Loucy (cell line): ENCODE measurements around the gene RFFL.

ENCODE experiments used
- H2AFZ ChIP-seq: fragments of 200-600 bp; sonication (generic); 2 replicates; pipeline ENCODE4 v1.6.0; 2016; ENCODE audit warnings: antibody characterized with exemption, mild to moderate bottlenecking, low read length, moderate library complexity
- H3F3A ChIP-seq: fragments of 200-600 bp; 2 replicates; pipeline ENCODE4 v1.6.0; 2016; ENCODE audit warnings: antibody characterized with exemption, low read depth, mild to moderate bottlenecking
- H3K27me3 ChIP-seq: fragments of 200-600 bp; sonication (generic); 2 replicates; pipeline ENCODE4 v1.6.1; 2014; ENCODE audit warnings: low read length, mild to moderate bottlenecking; ENCODE audit not compliant: insufficient read depth, poor library complexity, severe bottlenecking
- H3K36me3 ChIP-seq: fragments of 200-600 bp; sonication (generic); 2 replicates; pipeline ENCODE4 v1.6.1; 2016; ENCODE audit warnings: low read length; ENCODE audit not compliant: insufficient read depth
- H3K4me1 ChIP-seq: fragments of 200-600 bp; sonication (generic); 2 replicates; pipeline ENCODE4 v1.5.1; 2014; ENCODE audit warnings: low read length, mild to moderate bottlenecking; ENCODE audit not compliant: insufficient read depth, poor library complexity, severe bottlenecking
- H3K4me2 ChIP-seq: fragments of 200-600 bp; sonication (generic); 2 replicates; pipeline ENCODE4 v1.6.0; 2014; ENCODE audit warnings: antibody characterized with exemption, low read length, low read depth, mild to moderate bottlenecking; ENCODE audit not compliant: poor library complexity, severe bottlenecking
- H3K4me3 ChIP-seq: fragments of 200-600 bp; sonication (generic); 2 replicates; pipeline ENCODE4 v1.5.1; 2014; ENCODE audit warnings: low read length, mild to moderate bottlenecking, mixed read lengths; ENCODE audit not compliant: poor library complexity, severe bottlenecking
- H3K79me2 ChIP-seq: fragments of 200-600 bp; sonication (generic); 2 replicates; pipeline ENCODE4 v1.6.1; 2014; ENCODE audit warnings: low read length; ENCODE audit not compliant: insufficient read depth
- H3K9ac ChIP-seq: fragments of 200-600 bp; sonication (generic); 2 replicates; pipeline ENCODE4 v1.6.0; 2014; ENCODE audit warnings: mild to moderate bottlenecking, low read depth, low read length, moderate library complexity; ENCODE audit not compliant: poor library complexity, severe bottlenecking
- H3K9me2 ChIP-seq: fragments of 200-600 bp; sonication (generic); replicated peaks from 2 replicates; pipeline ENCODE4 v1.6.1; 2016; ENCODE audit warnings: low read depth, low read length, mixed read lengths
- H3K9me3 ChIP-seq: fragments of 200-600 bp; sonication (generic); 2 replicates; pipeline ENCODE4 v1.6.1; 2014; ENCODE audit warnings: mild to moderate bottlenecking, antibody characterized with exemption, low read length, low read depth; ENCODE audit not compliant: insufficient read depth
- H4K20me1 ChIP-seq: fragments of 200-600 bp; sonication (generic); 2 replicates; pipeline ENCODE4 v1.6.0; 2014; ENCODE audit warnings: antibody characterized with exemption, low read length, mild to moderate bottlenecking; ENCODE audit not compliant: insufficient read depth, poor library complexity, severe bottlenecking
- CTCF ChIP-seq: fragments of 200-600 bp; sonication (generic); conservative IDR thresholded peaks from 2 replicates; pipeline ENCODE4 v1.5.1; 2014; ENCODE audit warnings: mild to moderate bottlenecking, antibody characterized with exemption, low read length
- EZH2phosphoT487 ChIP-seq: fragments of 200-600 bp; IDR thresholded peaks from 2 replicates; pipeline ENCODE4 v1.6.1; 2018; ENCODE audit warnings: antibody characterized with exemption, mild to moderate bottlenecking, moderate library complexity, borderline replicate concordance

The RFFL gene

GRCh38 chr17:35074711-35075707, 11.5 kb upstream of the RFFL start:
- Histone ChIP-seq H3K9me2 (no peaks in the 10 kb centered on the region), H4K20me1 (no peaks in the 10 kb centered on the region), H3K9ac (no peak overlapping the region), H3K9me3 (no peaks in the 10 kb centered on the region), H3K4me2 (no peak overlapping the region), H3F3A (no peaks in the 10 kb centered on the region), H3K4me1 (peaks cover 6% of the 10 kb centered on the region), H2AFZ (no peak overlapping the region), H3K27me3 (no peaks in the 10 kb centered on the region), H3K4me3 (no peak overlapping the region), H3K79me2 (peaks cover 7% of the 10 kb centered on the region; the same call in 1 of the 2 replicates), H3K36me3 (no peaks in the 10 kb centered on the region)
- TF ChIP-seq CTCF (no peak), EZH2phosphoT487 (no peak)

GRCh38 chr17:35073991-35074627, 10.6 kb upstream of the RFFL start:
- Histone ChIP-seq H3K4me1 (peaks cover 4% of the 10 kb centered on the region), H3F3A (no peaks in the 10 kb centered on the region), H3K9me3 (no peaks in the 10 kb centered on the region), H2AFZ (no peak overlapping the region), H3K4me3 (no peak overlapping the region), H4K20me1 (no peaks in the 10 kb centered on the region), H3K36me3 (no peaks in the 10 kb centered on the region), H3K9ac (no peak overlapping the region), H3K9me2 (no peaks in the 10 kb centered on the region), H3K27me3 (no peaks in the 10 kb centered on the region), H3K4me2 (no peak overlapping the region), H3K79me2 (peaks cover 7% of the 10 kb centered on the region; the same call in 1 of the 2 replicates)
- TF ChIP-seq CTCF, result no peak
- TF ChIP-seq EZH2phosphoT487, result no peak

GRCh38 chr17:35073183-35073790, 9.8 kb upstream of the RFFL start:
- Histone ChIP-seq H3K79me2 (peaks cover 7% of the 10 kb centered on the region; the same call in 1 of the 2 replicates), H3K9me3 (no peaks in the 10 kb centered on the region), H2AFZ (no peak overlapping the region)

More at GRCh38 chr17:35073183-35073790, 9.8 kb upstream of the RFFL start:
- peaks cover 11% of the 10 kb centered on the region for H3K4me1 ChIP-seq
- no peaks in the 10 kb centered on the region for H3F3A ChIP-seq
- no peaks in the 10 kb centered on the region for H3K9me2 ChIP-seq
- no peak overlapping the region for H3K9ac ChIP-seq
- no peaks in the 10 kb centered on the region for H3K36me3 ChIP-seq
- H3K4me3 ChIP-seq, result no peak overlapping the region
- H3K27me3 ChIP-seq, result no peaks in the 10 kb centered on the region
- H4K20me1 ChIP-seq, result no peaks in the 10 kb centered on the region
- TF ChIP-seq EZH2phosphoT487 (no peak), CTCF (no peak)
- no peak overlapping the region for H3K4me2 ChIP-seq
